AG04450 (cell line): ENCODE measurements around the gene GUCY2D. TPM values are rescaled to one million over a fixed set of nuclear protein-coding genes. Genes with fewer than 3 reads are reported as not detected.

Experiments
- CTCF ChIA-PET: fragments of 300-600, 350-600 bp; formaldehyde crosslinking; extraction: SDS; loops from one replicate; lab custom pipeline; 2022; ENCODE audit warnings: antibody characterized with exemption, inconsistent platforms; lab: Charles Lee
- POLR2A ChIA-PET: fragments of 350-600 bp; formaldehyde crosslinking; extraction: SDS; loops from one replicate; lab custom pipeline; 2021; ENCODE audit warnings: antibody characterized with exemption, inconsistent platforms; lab: Yijun Ruan, JAX
- DNase-seq: peaks from one replicate; pipeline ENCODE4 v3.0.0-alpha.2; 2011; ENCODE audit warnings: low read depth, low spot score
- H3K27ac ChIP-seq: one replicate; pipeline ENCODE4 v1.5.1; 2012; ENCODE audit warnings: low read depth, low read length, control low read depth
- H3K27me3 ChIP-seq: one replicate; pipeline ENCODE4 v1.6.0; 2012; ENCODE audit warnings: low read length; ENCODE audit not compliant: control insufficient read depth, insufficient read depth
- H3K4me3 ChIP-seq: 2 replicates; pipeline ENCODE4 v1.5.1; 2011; ENCODE audit warnings: mild to moderate bottlenecking, low read depth, low read length, control low read depth
- H3K9me3 ChIP-seq: 2 replicates; pipeline ENCODE4 v1.5.1; 2012; ENCODE audit warnings: low read length; ENCODE audit not compliant: control insufficient read depth, insufficient read depth
- polyA plus RNA-seq: library from polyadenylated mRNA; depleted of rRNA; stranded (reverse); fragments of >200 nt; gene quantifications from 2 replicates; pipeline ENCODE4 v1.2.3, GENCODE V29; 2011
- TF ChIP-seq, protein P1 (sequence below): IDR thresholded peaks from 2 replicates; pipeline ENCODE4 v1.5.1; 2011; ENCODE audit warnings: low read depth, low read length, control low read depth, inconsistent platforms

The GUCY2D gene
- polyA plus RNA-seq, 1 experiment, result not detected

DNA sequence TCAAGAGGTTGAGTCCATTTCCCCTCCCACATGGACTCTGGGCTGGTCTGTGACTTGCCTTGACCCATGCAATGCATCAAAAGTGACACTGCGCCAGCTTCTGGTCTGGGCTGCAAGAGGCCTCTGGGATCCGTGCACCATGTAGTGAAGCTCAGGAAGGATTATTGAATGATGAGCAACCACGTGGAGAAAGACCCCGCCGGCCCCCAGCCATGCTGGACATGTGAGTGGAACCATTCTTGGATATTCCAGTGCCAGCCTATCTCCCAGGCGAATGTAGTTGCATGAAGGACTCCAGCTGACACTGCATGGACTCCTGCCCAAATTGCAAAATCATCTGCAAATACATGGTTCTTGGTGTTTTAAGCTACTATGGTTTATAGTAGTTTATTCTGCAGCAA, 28.8 kb downstream of the GUCY2D start:
- Histone ChIP-seq H3K27me3 (peaks cover 25% of the 10 kb centered on the region), H3K9me3 (no peaks in the 10 kb centered on the region), H3K27ac (no peak overlapping the region), H3K4me3 (no peak overlapping the region)
- no peak for DNase-seq
- ChIA-PET POLR2A (no interaction called here), CTCF (interaction anchor here (1.9 kb wide), 1 partner anchor 10 kb away, joined by 12 read pairs; no protein-coding TSS in a partner anchor)
- TF ChIP-seq, protein P1, sequence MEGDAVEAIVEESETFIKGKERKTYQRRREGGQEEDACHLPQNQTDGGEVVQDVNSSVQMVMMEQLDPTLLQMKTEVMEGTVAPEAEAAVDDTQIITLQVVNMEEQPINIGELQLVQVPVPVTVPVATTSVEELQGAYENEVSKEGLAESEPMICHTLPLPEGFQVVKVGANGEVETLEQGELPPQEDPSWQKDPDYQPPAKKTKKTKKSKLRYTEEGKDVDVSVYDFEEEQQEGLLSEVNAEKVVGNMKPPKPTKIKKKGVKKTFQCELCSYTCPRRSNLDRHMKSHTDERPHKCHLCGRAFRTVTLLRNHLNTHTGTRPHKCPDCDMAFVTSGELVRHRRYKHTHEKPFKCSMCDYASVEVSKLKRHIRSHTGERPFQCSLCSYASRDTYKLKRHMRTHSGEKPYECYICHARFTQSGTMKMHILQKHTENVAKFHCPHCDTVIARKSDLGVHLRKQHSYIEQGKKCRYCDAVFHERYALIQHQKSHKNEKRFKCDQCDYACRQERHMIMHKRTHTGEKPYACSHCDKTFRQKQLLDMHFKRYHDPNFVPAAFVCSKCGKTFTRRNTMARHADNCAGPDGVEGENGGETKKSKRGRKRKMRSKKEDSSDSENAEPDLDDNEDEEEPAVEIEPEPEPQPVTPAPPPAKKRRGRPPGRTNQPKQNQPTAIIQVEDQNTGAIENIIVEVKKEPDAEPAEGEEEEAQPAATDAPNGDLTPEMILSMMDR, result no peak

DNA sequence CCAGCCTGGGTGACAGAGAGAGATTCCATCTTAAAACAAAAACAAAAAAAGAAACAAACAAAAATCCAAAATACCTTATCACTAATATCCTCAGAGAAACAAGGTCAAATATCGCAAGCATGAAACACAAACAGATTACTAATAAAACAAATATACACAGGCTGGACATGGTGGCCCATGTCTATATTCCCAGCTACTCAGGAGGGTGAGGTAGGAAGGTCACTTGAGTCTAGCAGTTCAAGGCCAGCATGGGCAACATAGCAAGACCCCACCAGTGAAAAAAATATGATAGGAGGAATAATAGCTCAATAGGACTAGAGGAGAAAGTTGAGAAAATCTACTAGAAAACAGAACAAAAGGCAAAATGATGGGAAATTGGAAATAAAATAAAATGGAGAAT, 29.5 kb downstream of the GUCY2D start:
- CTCF ChIA-PET, result interaction anchor here (0.6 to 1.9 kb wide), 3 partner anchors 10 to 198 kb away, joined by 3 to 12 read pairs (median 6); no protein-coding TSS in a partner anchor
- Histone ChIP-seq H3K27ac (no peak overlapping the region), H3K9me3 (no peaks in the 10 kb centered on the region), H3K27me3 (peaks cover 23% of the 10 kb centered on the region), H3K4me3 (no peak overlapping the region)
- no peak for DNase-seq
- TF ChIP-seq, protein P1, result no peak
- POLR2A ChIA-PET, result no interaction called here

DNA sequence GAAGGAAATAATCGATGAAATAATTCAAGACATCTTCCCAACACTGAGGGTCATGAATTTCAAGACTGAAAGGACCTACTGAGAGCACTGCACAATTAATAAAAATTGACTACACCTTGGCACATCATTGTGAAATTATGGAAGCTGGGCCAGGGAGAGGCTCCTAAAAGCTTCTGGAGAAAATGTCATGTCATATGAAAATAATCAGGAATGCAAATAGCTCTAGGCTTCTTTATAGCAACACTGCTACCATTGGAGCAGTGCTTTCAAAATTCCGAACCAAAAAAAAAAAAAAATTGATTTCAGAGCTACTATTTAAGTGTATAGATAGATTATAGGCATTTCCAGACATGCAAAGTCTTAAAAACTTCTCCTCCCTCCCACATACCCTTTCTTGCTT, 30.0 kb downstream of the GUCY2D start:
- Histone ChIP-seq H3K9me3 (no peaks in the 10 kb centered on the region), H3K27me3 (peaks cover 20% of the 10 kb centered on the region), H3K4me3 (no peak overlapping the region), H3K27ac (no peak overlapping the region)
- TF ChIP-seq, protein P1, result no peak
- ChIA-PET CTCF (interaction anchor here (0.6 to 1.9 kb wide), 2 partner anchors 9 to 198 kb away, joined by 3 to 12 read pairs; no protein-coding TSS in a partner anchor), POLR2A (no interaction called here)
- no peak for DNase-seq

DNA sequence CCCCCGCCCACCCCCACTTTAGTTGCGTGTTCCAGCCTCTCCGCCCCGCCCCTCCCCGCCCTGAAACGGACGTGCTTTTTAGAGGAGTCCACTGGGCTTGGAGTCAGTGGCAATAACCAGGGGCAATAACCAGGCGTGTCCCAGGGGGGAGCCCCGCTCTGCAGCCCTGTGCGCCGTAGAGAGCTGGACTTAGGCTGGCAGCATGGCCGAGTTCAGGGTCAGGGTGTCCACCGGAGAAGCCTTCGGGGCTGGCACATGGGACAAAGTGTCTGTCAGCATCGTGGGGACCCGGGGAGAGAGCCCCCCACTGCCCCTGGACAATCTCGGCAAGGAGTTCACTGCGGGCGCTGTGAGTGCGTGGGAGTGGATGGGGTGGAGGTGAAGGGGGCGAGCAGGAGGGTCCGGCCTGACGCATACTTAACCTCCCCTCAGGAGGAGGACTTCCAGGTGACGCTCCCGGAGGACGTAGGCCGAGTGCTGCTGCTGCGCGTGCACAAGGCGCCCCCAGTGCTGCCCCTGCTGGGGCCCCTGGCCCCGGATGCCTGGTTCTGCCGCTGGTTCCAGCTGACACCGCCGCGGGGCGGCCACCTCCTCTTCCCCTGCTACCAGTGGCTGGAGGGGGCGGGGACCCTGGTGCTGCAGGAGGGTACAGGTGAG, 36.7 kb downstream of the GUCY2D start, which contains the start of gene ALOX15B:
Gene ALOX15B, plus strand, starts transcription at position 106 of the 657 bp plus-strand sequence. Its CDS starts 97 bp downstream, at position 203.
- ChIA-PET CTCF (interaction anchor here (0.9 kb wide), 1 partner anchor 141 kb away, joined by 3 read pairs; no protein-coding TSS in a partner anchor), POLR2A (no interaction called here)
- TF ChIP-seq, protein P1, result no peak

DNA sequence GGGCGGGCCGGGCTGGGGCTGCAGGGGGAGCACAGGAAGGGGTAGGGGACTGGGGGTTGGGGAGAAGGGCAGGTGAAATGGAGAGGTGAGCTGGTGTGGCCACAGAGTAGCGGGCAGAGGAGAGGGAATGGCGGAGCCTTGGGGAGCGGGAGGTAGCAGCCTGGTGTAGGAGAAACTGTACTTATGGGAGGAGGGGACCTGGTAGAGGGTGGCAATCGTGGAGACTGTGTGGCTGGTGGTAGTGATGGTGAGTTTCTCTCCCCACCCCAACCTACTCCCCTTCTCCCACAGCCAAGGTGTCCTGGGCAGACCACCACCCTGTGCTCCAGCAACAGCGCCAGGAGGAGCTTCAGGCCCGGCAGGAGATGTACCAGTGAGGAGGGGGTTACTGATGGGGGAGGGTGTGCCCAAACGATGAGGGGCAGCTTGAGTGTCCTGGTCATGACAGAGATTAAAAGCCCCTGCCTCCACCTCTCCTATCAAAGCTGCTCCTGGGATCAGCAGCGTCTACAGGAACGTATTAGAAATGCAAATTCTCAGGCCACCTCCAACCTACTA, 37.3 kb downstream of the GUCY2D start:
- Histone ChIP-seq H3K4me3 (no peak overlapping the region), H3K9me3 (no peaks in the 10 kb centered on the region; the same call in 1 of the 2 replicates), H3K27ac (no peak overlapping the region), H3K27me3 (peaks cover 27% of the 10 kb centered on the region)
- CTCF ChIA-PET, result interaction anchor here (0.6 to 3.2 kb wide), 5 partner anchors 17 to 178 kb away, joined by 3 to 30 read pairs (median 3); no protein-coding TSS in a partner anchor
- TF ChIP-seq, protein P1, result no peak
- no peak for DNase-seq
- POLR2A ChIA-PET, result no interaction called here

More for the DNA sequence above, 36.7 kb downstream of the GUCY2D start, which contains the start of gene ALOX15B:
- no peak for DNase-seq
- Histone ChIP-seq H3K27ac (no peak within 1 kb of the TSS), H3K27me3 (peaks cover 30% of the 10 kb centered on the region), H3K9me3 (no peaks in the 10 kb centered on the region; the same call in 1 of the 2 replicates), H3K4me3 (no peak within 1 kb of the TSS)
